Stimulated activated CD8-positive, alpha-beta memory T cell treated with anti-CD3 and anti-CD28 coated beads, Interleukin-2, amount 100 ng/mL, for 1 hour (primary cell): ENCODE data around the gene GMEB2.
A peak's percentile ranks its signal among the peaks of the same experiment; 100 is the strongest.
"Not testable (repeated sequence)": the region's sequence is repeated elsewhere in the genome, so short reads cannot be mapped to it uniquely, and the experiment has no call there.

Experiments used
- DNase-seq, 2 donors: peaks; one replicate each; pipeline ENCODE4 v3.0.0-alpha.2; 2020; ENCODE audit warnings: low read depth in 2 of 2

Gene GMEB2

GRCh38 chr20:63657260-63657936 is 30.5 kb upstream of the GMEB2 start:
- DNase-seq: no peak

- no peak for DNase-seq
Observed at GRCh38 chr20:63656451-63656850, 29.6 kb upstream of the GMEB2 start.

- no peak for DNase-seq
Observed at GRCh38 chr20:63655249-63655648, 28.3 kb upstream of the GMEB2 start.

- DNase-seq: no peak
Observed at GRCh38 chr20:63653974-63654668, 27.2 kb upstream of the GMEB2 start.

GRCh38 chr20:63653041-63653973 is 26.4 kb upstream of the GMEB2 start, which contains the start of gene STMN3:
TSS of gene STMN3 (minus strand) at chr20:63653424. CDS start at chr20:63653345, 79 bp downstream.
- DNase-seq: peak in 1 of 2 donors; percentile 41

GRCh38 chr20:63652192-63652980 is 25.5 kb upstream of the GMEB2 start:
- no peak for DNase-seq

- no peak for DNase-seq
Observed at GRCh38 chr20:63651942-63652191, 25.0 kb upstream of the GMEB2 start.

- not testable (repeated sequence) for DNase-seq
Observed at GRCh38 chr20:63650486-63650885, 23.6 kb upstream of the GMEB2 start.

- DNase-seq: no peak
Observed at GRCh38 chr20:63648895-63649589, 22.1 kb upstream of the GMEB2 start.

GRCh38 chr20:63648190-63648589 is 21.3 kb upstream of the GMEB2 start:
- DNase-seq: no peak

- DNase-seq: no peak
Observed at GRCh38 chr20:63645218-63645617, 18.3 kb upstream of the GMEB2 start.

GRCh38 chr20:63643946-63644345 is 17.0 kb upstream of the GMEB2 start:
- DNase-seq: no peak

- no peak for DNase-seq
Observed at GRCh38 chr20:63643499-63643898, 16.6 kb upstream of the GMEB2 start.

GRCh38 chr20:63642527-63643247 is 15.8 kb upstream of the GMEB2 start:
- DNase-seq: no peak

GRCh38 chr20:63641792-63642523 is 15.1 kb upstream of the GMEB2 start:
- DNase-seq: peak; percentile 93 to 98

- no peak for DNase-seq
Observed at GRCh38 chr20:63641146-63641791, 14.4 kb upstream of the GMEB2 start.

GRCh38 chr20:63640686-63641085 is 13.8 kb upstream of the GMEB2 start:
- DNase-seq: not testable (repeated sequence)

GRCh38 chr20:63640086-63640485 is 13.2 kb upstream of the GMEB2 start:
- no peak for DNase-seq
